Cardiac muscle cell (in vitro differentiated cells and primary cell): ENCODE data around the gene GNPDA1. TPM values are rescaled to one million over a fixed set of nuclear protein-coding genes. Genes with fewer than 3 reads are reported as not detected.

Experiments used
- DNase-seq, 2 donors: peaks; one replicate each; pipeline versions ENCODE4 v3.0.0 to v3.0.0-alpha.2; 2010 to 2017; ENCODE audit warnings: low read depth in 1 of 2, low spot score in 1 of 2
- H3K27ac ChIP-seq: fragments of 200-600 bp; sonication (generic); 2 replicates; pipeline ENCODE4 v1.5.1; 2016
- H3K27me3 ChIP-seq: fragments of 200-600 bp; sonication (generic); 2 replicates; pipeline ENCODE4 v1.6.0; 2016; ENCODE audit warnings: control low read depth
- H3K36me3 ChIP-seq: fragments of 200-600 bp; sonication (generic); 2 replicates; pipeline ENCODE4 v1.5.1; 2016; ENCODE audit warnings: control low read depth
- H3K4me1 ChIP-seq: fragments of 200-600 bp; sonication (generic); 2 replicates; pipeline ENCODE4 v1.8.1; 2017; ENCODE audit warnings: low read depth, mild to moderate bottlenecking, mixed run types
- H3K4me3 ChIP-seq: fragments of 200-600 bp; sonication (generic); 2 replicates; pipeline ENCODE4 v1.5.1; 2016; ENCODE audit warnings: mild to moderate bottlenecking
- H3K9me3 ChIP-seq: fragments of 200-600 bp; sonication (generic); 2 replicates; pipeline ENCODE4 v1.5.1; 2017; ENCODE audit warnings: low read depth, mild to moderate bottlenecking, control low read depth
- polyA plus RNA-seq: library from polyadenylated mRNA; unstranded; fragments of >200 nt; fragmentation: Nextera tagmentation; extraction: Ambion mirVana; gene quantifications from 2 replicates; pipeline ENCODE4 v1.2.1, GENCODE V29; 2016
- total RNA-seq: library from RNA; depleted of rRNA; stranded (reverse); fragments of >200 nt; gene quantifications from 2 replicates; pipeline ENCODE4 v1.2.3, GENCODE V29; 2016
- TF ChIP-seq, protein P1 (sequence below): IDR thresholded peaks from 2 replicates; pipeline ENCODE4 v1.5.1; 2012; ENCODE audit warnings: low read depth, mild to moderate bottlenecking, low read length

GNPDA1 gene
- total and polyA plus RNA-seq, 2 experiments from 2014 or later: 25.8 to 47.6 TPM

DNA sequence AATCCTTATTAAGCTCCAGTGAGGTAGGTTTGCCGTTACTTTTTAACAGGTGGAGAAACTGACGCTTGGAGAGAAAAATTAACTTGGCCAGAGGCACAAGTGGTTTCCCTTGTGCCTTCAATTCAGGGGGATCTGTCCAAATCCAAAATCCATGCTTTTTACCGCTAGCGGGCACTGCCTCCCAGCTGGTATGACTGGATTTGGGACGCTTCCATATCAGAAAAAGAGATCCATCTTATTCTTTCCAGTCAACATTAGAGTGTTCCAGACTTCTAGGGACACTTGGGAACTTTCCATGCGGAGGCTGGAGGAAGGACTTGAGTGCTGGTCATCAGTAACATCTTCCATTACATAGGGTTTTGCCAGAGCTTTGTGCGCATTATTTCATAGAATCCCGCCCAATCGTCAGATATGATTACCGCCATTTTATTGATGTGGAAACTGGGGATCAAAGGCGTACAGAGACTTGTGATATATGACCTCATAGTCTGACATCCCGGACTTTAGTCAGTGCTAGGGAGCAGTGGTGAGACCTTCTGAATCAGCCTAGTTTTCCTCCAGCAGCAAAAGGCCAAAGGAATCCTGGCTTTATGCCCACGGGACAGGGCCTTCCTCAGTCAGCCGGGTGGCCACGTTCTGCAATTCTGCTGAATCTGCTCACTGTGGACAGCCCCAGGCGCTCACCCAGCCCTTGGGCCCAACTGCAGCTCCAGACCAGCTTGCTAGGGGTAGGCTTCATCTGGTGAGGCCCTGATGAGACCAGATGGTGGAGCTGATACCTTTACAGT is 1.1 kb upstream of the GNPDA1 start:
- Histone ChIP-seq H3K4me3 (no peak overlapping the region), H3K9me3 (no peaks in the 10 kb centered on the region), H3K27ac (no peak overlapping the region), H3K36me3 (no peaks in the 10 kb centered on the region), H3K4me1 (peaks cover 4% of the 10 kb centered on the region), H3K27me3 (no peaks in the 10 kb centered on the region)
- DNase-seq: peak in 1 of 2 donors; percentile 56
- TF ChIP-seq, protein P1, sequence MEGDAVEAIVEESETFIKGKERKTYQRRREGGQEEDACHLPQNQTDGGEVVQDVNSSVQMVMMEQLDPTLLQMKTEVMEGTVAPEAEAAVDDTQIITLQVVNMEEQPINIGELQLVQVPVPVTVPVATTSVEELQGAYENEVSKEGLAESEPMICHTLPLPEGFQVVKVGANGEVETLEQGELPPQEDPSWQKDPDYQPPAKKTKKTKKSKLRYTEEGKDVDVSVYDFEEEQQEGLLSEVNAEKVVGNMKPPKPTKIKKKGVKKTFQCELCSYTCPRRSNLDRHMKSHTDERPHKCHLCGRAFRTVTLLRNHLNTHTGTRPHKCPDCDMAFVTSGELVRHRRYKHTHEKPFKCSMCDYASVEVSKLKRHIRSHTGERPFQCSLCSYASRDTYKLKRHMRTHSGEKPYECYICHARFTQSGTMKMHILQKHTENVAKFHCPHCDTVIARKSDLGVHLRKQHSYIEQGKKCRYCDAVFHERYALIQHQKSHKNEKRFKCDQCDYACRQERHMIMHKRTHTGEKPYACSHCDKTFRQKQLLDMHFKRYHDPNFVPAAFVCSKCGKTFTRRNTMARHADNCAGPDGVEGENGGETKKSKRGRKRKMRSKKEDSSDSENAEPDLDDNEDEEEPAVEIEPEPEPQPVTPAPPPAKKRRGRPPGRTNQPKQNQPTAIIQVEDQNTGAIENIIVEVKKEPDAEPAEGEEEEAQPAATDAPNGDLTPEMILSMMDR: no peak

DNA sequence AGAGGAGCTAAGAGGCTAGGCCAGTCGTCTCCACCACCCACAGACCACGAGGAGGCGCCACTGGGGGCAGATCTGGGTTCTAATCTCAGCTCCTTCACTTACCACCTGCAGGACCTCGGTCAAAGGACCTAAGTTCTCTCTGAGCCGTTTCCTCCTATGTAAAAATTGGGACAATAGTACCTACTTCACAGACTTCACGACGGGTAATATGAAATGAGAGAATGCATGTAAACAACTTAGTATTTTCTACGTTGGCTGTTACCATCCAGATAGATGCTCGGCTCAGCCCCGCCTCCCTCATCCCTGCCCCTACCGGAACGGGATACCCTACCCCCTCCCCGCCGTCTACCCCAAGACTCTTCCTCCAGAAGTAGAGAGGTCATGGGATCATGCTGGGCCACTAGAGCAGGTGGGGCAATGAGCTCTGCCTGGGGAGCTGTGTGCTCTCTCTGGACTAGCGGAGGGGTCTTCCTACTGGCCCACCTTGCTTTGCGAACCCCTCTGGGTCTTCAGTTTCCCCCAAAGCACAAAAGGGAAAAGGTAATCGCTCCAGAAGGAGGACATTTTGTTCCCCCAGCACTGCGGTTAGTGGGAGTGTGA is 541 bp downstream of the GNPDA1 start:
- Histone ChIP-seq H3K36me3 (no peaks in the 10 kb centered on the region), H3K27me3 (no peaks in the 10 kb centered on the region), H3K9me3 (no peaks in the 10 kb centered on the region), H3K27ac (no peak overlapping the region), H3K4me3 (peak overlapping the region; percentile 59), H3K4me1 (peaks cover 4% of the 10 kb centered on the region)
- TF ChIP-seq, protein P1: peak; percentile 61
- DNase-seq: peak; percentile 14 to 56

DNA sequence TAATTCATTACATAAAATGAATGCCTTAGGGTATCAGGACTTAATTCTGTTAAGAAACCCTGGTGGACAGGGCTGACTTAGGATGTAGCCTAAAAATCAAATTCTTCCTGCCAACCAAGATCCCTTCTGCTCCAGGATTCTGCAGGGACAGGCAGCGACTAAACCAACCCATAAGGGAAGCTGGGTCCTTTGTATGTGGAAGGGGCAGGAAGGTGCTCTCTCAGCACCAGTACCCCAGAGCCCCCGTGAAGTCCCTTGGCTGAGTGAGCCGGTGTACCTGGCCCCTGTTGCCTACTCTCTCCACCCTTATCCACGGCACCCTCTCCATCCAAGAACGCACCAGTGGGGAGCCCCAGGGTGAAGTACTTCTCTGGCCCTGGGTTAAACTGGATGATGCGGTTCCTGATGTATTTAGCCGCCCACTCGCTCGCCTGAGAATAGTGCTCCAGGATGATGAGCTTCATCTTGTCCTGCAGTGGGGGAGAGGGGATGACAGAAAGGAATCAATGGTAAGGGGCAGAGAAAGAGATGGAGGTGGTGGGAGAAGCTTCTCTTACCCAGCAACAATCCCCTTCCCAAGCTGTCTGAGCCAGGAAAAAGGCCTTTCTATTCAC is 1.1 kb downstream of the GNPDA1 start:
- DNase-seq: no peak
- Histone ChIP-seq H3K9me3 (no peaks in the 10 kb centered on the region), H3K36me3 (no peaks in the 10 kb centered on the region), H3K27me3 (no peaks in the 10 kb centered on the region), H3K4me3 (no peak overlapping the region), H3K4me1 (peaks cover 4% of the 10 kb centered on the region), H3K27ac (no peak overlapping the region)
- TF ChIP-seq, protein P1: no peak

DNA sequence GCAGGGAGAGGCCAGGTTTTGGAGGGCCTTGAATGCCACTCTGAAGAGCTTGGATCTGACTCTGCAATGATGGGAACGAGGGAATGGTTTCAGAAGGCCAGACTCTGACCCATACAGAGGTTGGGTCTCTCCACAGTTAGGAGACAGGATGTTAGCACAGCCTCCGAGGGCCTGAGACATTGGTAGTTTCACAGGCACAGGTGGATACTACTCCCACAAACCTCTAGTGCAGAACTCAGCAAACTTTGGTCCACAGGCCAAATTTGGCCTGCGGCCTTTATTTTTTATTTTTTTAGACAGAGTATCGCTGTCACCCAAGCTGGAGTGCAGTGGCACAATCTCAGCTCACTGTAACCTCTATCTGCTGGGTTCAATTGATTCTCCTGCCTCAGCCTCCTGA is 2.9 kb downstream of the GNPDA1 start:
- no peak for DNase-seq
- Histone ChIP-seq H3K9me3 (no peaks in the 10 kb centered on the region), H3K4me3 (no peak overlapping the region), H3K4me1 (peaks cover 4% of the 10 kb centered on the region), H3K36me3 (no peaks in the 10 kb centered on the region), H3K27me3 (no peaks in the 10 kb centered on the region), H3K27ac (no peak overlapping the region)
- TF ChIP-seq, protein P1: no peak

DNA sequence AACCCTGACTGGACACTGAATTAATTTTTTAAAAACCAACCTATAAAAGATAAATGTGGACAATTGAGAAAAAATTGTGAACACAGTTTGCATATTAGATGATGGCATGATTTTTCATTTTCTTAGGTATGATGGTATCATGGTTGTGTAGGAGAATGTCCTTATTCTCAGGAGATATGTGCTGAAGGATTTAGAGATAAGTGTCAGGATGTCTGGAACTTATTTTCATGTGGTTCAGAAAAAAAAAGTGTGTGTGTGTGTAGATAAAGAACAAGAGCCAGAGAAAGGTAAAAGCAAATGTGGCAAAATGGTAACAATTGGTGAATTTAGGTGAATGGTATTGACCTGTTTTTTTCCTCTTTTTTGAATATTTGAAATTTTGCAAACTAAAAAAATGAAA is 4.0 kb downstream of the GNPDA1 start:
- Histone ChIP-seq H3K27ac (no peak overlapping the region), H3K9me3 (no peaks in the 10 kb centered on the region), H3K27me3 (no peaks in the 10 kb centered on the region), H3K4me1 (peaks cover 4% of the 10 kb centered on the region), H3K36me3 (peaks cover 8% of the 10 kb centered on the region), H3K4me3 (no peak overlapping the region)
- TF ChIP-seq, protein P1: no peak
- no peak for DNase-seq
